HK-2 (cell line): ENCODE results near the gene HRK.
A peak's percentile ranks its signal among the peaks of the same experiment; 100 is the strongest.

Source experiments
- DNase-seq: peaks from one replicate; pipeline ENCODE4 v3.0.0-alpha.2; 2018; ENCODE audit not compliant: unreplicated experiment

The HRK gene

DNA sequence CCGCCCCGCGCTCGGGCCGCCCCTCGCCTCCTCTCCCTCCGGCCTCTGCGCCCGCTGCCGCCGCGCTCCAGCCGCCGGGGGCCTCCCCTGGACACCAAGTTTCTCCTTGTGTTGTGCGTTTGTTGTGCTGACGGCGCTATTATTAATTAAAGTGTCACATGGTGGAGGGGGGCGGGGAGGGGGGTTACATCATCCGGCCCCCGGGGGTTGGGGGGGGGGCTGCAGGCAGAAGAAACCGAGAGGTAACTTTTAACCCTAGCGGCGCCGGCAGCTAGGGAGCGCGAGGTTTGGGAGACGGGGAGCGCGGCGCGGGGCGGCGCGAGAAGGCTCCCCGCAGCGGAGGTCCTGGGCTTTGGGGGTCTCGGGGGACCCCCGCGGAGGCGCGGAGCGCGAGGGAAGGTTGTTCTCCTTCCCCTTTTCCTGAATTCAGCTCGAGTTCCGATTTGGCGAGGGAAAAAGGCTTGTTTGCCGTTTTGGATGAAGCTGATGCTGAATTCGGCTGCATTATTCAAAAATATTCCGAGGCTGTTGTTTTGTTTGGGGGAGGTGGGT is at the start of gene HRK:
Gene HRK (minus strand): TSS at position 117 of the 552 bp plus-strand sequence. CDS start 134 bp downstream, outside the sequence.
- peak; percentile 6 for DNase-seq

DNA sequence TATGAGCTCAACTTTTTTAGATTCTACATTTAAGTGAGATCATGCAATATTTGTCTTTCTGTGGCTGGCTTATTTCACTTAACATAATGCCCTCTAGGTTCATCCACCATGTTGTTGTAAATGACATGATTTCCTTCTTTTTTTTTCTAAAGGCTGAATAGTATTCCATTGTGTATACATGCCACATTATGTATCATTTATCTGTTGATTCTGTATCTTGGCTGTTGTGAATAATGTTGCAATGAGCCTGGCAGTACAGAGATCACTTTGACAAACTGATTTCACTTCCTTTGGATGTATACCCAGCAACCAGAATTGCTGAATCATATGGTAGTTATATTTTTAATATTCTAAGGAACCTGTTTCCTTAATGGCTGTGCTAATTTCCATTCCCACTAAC is 48.6 kb upstream of the HRK start:
- DNase-seq, result no peak

DNA sequence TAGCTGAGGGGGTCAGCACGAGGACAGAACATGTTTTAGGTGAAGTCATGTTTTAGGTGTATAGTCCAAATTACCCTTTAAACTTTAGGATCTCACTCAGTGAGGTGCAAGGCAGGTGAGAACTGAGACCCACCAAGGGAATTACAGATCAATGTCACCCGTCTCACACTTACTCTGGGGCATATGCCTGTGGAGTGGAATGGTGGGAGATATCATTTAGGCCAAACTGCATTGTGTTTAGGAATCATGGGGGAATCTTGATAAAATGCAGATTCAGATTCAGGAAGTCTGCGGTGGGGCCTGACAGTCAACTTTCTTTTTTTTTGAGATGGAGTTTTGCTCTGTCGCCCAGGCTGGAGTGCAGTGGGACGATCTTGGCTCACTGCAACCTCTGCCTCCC is 47.3 kb upstream of the HRK start:
- no peak for DNase-seq

DNA sequence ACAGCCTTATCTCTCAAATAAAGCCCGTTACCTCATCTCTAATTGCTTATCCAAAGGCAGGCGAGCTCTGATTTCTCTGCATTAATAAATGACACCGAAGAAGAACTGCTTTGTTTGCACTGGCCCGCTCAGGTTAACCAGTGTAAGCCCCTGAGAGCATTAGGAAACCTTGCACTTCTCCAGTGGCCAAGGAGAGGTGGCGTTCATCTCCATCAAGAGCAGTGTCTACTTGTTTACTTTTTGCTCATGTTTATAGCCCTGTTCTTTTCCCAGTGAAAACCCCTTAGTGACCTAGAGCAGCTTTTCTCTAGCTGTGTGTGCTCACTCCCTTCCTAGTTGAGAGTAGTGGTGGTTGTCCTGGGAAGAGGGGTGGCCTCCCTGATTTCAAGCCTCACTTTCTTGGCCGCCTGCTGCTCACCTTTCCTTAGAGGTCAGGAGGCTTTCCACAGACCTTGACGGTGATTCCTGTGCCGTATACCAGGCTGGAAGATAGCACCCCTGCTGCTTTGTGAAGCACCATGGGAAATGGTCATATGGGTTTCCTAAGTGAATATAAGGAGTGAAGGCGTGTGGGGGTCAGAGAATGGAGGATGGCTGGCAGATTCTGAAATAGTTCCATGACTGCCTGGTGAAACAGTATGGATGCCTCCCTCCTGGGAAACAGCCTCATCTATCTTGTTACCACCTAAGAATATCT is 46.2 kb upstream of the HRK start:
- no peak for DNase-seq

DNA sequence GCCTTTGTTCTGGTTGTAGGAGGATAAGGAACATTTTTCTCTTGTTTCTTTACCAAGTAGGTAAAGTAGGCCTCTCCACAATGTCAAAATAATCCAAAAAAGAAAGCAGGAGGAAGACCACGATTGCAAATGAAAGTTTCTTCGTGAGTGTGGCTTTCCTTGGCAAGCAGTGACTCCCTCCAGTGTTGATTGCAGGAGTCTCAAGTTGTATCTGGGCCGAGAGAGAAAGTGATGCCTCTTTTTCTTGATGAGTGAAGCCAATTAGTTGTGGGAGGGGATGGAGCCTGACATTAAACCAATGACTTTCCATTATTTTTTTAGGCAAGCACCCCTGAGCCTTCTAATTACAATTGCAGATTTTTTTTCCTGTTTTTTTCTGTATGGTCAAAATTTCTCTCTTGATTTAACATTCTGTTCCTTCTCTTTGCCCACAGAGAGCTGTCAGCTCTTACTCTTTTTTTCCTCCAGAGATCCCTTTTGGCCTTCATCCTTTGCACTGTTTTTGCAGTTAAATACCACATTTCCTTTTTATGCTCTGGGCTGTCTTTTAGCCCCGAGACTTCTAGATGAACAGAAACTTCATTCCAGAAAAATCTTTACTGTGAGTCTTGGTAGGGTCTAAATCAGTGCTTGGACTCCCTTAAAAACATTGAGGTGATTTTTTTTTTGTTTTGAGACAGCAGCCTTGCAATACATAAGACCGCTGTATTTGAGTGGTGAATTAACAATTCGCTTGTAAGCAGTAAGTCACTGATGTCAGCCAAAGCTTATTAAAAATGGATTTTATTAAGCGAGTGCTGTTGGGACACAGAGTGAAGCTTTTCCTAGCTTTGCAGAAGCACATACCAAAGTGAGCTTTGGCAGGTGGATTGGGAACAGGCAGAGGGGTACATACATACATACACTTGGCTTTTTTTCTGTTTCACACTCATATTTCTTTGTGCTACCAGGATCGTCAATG is 45.3 kb upstream of the HRK start:
- no peak for DNase-seq

DNA sequence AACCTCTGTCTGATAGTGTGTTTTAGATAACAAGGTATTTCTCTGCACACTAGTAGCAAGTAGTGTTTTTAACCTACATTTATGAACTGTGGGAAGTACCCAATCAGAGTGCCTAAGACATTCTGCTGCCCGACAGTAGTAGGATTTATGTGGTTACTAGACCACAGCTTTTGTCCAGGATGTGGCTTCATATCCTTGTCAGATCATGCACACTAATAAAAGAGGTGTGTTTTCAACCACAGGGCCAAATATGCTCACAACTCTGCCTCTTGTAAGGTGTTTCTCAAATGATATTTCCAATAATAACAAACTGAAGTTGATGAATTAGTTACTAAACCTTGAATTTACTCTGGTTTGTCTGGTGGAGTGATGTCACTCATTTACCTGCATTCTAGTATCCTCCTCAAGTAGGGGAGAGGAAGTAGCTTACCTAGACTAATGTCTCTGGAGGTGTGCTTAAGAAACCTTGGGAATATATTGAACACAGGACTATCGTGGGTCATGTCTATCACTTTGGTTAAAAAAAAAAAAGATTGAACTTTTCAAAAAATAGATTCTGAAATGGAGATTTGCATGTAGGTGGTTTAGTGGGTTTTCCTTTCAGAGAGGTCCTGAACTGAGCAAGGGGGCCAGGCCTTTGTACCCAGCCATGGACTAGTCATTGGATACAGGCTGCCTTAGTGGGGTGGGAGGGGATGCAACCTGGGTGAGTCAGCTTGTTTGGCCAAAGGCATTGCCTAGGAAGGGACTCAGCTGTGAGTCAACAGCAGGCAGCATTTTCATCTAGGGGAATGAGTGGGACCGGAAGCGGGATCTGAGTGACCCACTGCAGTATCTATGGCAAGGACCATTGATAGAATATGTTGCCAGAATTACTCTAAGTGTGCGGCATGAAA is 43.6 kb upstream of the HRK start:
- DNase-seq, result peak; percentile 58

DNA sequence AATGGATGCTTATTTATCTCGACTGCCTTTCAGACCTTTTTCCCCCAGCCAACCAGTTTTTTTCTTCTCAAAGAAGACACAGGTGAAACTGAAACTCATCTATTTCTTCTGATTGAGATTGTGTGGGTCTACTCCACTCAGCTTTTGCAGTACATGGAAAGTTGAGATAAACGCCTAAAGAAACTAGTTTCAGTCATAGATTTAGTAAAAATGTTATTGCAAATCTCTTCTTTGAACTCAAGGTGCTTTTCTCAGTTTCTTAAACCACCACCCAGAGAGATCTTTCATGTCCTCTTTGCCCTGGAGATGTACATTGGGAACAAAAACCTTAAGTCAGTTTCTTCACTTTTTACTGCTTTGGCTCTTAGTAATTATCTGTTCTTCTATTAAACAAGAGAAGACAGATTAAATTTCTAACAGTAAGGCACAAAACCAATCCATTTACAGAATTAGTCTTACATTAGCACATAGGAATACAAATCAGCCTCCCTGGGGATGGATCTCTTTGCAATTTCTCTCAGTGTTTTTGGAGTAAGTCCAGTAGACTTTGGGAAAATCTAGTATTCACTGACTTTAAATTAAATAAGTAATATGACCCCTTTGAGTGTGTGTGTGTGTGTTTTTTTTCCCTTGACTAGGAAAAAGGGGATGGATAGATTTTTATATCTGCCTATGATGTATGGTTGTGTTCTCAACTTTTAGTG is 41.1 kb upstream of the HRK start:
- DNase-seq, result no peak

DNA sequence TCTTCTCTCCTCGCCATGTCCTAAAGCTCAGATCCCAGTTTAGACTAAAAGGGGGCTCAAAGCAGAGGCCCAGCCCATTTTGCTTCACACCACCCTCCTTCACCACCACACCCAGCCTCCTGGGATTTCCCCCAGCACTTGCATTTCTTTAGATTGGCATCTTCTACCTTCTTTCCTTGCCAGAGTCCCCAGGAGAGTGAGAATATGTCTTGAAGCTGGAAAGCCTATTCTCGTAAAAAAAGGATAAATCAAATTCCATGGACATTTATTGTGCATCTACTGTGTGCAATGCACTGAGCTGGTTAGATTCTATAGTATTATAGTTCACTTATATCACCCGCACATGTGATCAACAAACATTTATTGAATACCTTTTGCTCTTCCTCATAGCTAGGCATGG is 39.7 kb upstream of the HRK start:
- DNase-seq, result no peak

DNA sequence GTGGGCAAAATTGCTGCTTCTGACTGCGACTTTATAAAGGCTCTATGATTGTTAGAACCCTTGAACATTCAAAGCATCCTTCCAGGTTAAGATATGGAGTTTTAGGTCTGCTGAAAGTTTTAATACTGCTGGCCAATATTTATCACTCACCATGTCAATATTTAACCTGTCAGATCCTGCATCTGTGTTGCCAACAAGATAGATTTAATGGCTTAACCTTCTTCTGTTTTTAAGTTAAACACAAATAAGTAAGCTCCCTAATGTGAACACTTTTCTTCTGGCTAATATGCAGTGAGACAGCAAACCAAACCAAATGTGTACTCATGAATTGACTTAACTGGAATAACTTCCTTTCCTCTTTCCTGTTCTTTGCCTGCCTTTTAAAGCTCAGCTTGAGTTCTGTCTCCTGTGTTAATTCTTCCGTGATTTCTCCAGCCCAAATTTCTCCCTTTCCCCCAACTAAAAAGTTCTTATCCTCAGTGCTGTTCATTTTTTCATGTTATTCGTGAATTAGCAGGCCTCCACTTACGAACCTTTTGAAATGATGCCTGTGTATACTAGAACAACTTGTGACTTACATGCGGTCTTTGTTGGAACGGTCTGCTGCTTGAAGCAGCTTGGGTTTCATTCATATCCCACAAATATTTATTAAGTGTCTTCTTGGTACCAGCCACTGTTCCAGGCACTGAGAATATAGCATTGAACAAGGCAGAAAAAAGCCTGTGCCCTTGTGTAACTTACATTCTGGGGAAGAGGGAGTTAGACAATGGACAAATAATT is 38.7 kb upstream of the HRK start:
- no peak for DNase-seq

DNA sequence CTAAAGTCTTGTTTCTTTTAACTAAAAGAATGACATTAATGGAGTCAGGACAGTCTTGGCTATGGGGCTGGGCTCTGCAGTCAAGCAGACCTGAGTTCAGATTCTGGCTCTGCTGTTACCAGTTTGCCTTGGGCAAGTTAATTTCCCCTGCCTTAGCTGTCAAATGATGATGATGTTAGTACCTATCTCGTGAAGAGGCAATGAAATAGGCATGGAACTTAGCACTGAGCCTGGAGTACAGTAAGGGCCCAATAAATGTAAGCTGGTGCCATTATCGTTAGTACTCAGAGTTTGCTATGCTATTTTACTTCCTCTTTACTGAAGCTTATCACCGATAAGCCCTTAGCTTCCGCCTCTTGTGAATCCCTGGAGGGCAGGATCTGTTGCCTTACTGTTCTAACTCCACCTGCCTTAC is 38.0 kb upstream of the HRK start:
- DNase-seq, result no peak

DNA sequence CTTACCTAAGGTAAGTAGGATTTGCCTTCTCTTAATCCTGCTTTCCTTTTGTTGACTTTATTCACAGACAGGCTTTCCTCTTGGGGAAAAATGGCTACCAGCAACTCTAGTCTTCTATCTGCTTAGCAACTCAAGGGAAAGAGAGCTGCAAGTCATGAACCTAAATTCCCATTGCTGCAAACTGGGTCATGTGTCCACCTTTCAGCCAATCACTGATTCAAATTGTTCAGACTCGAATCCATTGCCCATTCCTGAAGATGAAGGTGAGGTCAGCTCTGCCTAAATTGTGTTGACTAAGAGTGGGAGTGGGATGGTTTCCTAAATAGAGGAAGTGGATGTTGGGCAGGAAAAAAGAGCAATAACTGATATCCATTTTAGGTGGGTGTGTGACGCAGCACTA is 37.2 kb upstream of the HRK start:
- DNase-seq, result no peak

DNA sequence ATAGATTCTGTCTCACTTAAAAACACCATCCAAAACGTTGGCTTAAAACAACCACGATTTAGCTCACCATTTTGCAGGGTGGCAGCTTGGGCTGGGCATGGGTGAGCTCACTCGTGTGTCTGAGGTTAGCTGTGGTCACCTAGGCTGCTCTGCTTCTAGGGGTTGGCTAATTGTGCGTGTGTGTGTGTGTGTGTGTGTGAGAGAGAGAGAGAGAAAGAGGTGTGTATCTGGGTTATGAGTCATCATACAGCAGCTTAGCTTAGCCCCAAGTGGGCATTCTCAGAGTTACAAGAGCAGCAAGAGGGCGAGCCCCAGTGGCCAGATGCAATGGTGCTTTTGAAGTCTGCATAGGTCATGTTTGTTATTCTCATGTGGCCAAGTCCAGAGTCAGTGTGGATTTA is 35.5 kb upstream of the HRK start:
- DNase-seq, result peak; percentile 79

DNA sequence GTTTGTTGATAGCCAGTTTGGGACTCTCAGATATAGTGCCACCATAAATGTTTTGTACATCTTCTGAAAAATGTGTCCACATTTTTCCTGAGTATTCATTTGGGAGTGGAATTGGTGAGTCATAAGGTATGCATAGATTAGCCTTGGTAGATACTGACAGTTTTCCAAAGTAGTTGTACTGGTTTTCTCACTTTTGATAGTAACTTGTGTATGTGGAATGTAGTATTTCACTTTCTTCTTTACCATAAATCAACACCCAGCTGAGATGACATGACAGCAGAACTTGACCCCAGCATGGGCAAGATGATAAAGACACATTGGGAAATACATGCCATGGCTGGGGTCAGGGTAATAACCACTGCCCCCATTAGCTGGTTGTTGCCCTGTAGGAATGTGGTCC is 34.9 kb upstream of the HRK start:
- no peak for DNase-seq

DNA sequence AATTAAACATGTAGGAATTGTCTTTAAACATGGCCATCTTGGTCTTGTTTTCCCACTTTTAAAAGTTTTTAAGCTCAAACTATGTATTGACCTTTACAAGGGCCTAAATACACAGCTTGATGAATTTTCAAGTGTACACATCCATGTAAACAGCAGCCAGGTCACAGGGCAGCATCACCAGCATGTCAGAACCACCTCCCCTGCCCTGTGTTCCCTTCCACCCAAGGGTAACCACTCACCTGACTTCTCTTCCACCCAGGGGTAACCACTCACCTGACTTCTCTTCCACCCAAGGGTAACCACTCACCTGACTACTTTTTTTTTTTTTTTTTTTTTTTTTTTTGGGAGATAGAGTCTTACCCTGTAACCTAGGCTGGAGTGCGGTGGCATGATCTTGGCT is 34.1 kb upstream of the HRK start:
- no peak for DNase-seq

DNA sequence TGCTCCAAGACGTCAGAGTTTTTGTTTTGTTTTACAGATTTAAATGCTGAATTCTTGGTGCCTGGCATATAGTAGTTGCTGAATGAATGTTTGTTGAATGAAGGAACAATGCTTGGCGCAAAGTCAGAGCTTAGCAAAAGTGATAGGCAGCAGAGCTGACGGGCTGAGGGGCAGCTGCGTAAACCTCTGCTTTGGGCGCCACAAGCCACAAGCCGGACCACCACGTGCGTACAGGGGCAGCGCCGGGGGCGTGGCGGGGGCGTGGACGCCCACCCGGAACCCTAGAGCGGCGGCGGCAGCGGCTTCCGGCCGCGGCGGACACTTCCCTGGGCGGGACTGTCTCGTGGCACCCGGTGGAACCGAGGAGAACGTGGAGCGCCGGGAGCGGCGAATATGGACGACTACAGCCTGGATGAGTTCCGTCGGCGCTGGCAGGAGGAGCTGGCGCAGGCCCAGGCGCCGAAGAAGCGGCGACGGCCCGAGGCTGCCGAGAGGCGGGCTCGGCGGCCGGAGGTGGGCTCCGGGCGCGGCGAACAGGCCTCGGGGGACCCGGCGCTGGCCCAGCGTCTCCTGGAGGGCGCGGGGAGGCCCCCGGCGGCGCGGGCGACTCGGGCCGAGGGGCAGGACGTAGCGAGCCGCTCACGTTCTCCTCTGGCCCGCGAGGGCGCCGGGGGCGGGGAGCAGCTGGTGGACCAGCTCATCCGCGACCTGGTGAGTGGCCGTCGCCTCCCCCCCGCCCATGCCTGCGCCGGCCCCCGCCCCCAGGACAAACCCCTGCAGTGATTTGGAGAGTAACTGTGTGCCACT is 29.6 kb upstream of the HRK start, which contains the start of gene FBXW8:
Gene FBXW8 (plus strand): TSS at position 306 of the 807 bp plus-strand sequence. CDS start 88 bp downstream, at position 394.
- DNase-seq, result peak; percentile 80

DNA sequence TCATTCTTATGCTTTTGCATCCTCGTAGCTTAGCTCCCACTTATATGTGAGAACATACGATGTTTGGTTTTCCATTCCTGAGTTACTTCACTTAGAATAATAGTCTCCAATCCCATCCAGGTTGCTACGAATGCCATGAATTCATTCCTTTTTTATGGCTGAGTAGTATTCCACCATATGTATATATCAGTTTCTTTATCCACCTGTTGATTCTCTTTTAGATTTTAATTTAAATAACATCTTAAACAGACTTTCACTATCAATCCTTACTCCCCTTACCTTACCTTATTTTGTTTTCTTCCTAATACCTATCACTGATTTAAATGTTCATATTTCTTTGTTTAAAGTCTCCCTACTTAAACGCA is 29.0 kb upstream of the HRK start:
- no peak for DNase-seq

DNA sequence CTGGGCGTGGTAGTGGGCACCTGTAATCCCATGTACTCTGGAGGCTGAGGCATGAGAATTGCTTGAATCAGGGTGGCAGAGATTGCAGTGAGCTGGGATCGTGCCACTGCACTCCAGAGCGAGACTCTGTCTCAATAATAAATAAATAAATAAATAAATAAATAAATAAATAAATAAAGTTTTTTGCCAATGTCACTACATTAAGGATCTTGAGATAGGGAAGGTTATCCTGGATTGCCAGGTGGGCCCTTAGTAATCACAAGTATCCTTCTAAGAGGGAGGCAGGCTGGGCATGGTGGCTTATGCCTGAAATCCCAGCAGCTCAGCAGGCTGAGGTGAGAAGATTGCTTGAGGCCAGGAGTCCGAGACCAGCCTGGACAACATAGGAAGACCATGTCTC is 25.0 kb upstream of the HRK start:
- DNase-seq, result no peak

DNA sequence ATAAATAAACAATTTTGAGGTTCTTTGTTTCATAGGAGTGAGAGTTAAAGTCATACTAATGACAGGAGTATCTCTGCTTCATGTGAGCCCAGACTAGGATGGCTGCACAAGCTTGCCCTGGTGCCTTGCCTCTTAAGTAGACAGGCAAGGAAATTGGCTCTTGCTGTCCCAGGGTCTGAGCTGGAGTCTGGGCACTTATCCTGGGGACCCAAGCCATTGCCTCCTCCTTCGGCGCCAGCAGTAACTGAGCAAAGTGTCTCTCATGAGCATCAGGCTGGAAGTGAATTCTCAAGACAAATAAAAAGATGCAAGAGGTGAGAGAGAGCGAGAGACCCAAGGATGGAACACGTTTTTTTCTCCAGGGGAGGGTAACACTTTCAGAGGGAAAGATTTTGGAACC is 22.6 kb upstream of the HRK start:
- DNase-seq, result no peak

DNA sequence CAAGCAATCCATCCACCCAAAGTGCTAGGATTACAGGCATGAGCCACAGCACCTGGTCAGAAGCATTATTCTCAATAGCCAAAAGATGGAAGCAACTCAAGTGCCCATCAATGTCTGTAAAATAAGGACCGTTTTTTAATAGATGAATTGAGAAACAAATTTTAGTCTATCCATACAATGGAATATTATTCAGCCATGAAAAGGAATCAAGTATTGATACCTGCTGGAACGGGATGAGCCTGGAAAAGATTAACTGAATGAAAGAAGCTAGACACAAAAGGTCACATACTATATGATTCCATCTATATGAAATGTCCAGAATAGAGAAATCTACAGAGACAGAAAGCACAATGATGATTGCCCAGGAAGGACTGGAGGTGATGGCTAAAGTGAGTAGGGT is 20.4 kb upstream of the HRK start:
- DNase-seq, result no peak
